HL-60 (cell line): ENCODE results near the gene PNMA8C.

ENCODE experiments used
- GABPA ChIP-seq: IDR thresholded peaks from 2 replicates; pipeline ENCODE4 v1.6.1; 2012; ENCODE audit warnings: low read depth
- POLR2AphosphoS5 ChIP-seq: IDR thresholded peaks from 2 replicates; pipeline ENCODE4 v1.6.1; 2012; ENCODE audit warnings: low read depth
- SPI1 ChIP-seq: IDR thresholded peaks from 2 replicates; pipeline ENCODE4 v1.6.1; 2012; ENCODE audit warnings: low read depth, mild to moderate bottlenecking, borderline replicate concordance
- TF ChIP-seq, protein P1 (sequence below): IDR thresholded peaks from 2 replicates; pipeline ENCODE4 v1.6.1; 2012; ENCODE audit warnings: low read depth; ENCODE audit not compliant: insufficient replicate concordance
- TF ChIP-seq, protein P2 (sequence below): IDR thresholded peaks from one replicate; pipeline ENCODE4 v1.5.1; 2011; ENCODE audit warnings: low read length, control low read depth, inconsistent platforms; ENCODE audit not compliant: insufficient read depth

DNA sequence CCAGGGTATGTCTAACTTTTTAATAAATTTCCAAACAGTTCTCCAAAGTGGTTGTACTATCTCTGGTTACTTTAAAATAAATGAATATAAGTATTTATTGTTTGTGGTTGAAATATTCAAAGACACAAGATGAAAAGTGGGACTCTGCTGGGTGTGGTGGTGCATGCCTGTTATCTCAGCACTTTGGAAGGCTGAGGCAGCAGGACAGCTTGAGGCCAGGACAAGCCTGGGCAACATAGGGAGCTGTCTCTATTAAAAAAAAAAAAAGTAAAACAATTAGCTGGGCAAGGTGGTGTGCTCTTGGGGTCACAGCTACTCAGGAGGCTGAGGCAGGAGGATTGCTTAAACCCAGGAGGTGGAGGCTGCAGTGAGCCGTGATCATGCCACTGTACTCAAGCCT is 32.2 kb upstream of the PNMA8C start:
- no peak for TF ChIP-seq POLR2AphosphoS5
- TF ChIP-seq, protein P1, sequence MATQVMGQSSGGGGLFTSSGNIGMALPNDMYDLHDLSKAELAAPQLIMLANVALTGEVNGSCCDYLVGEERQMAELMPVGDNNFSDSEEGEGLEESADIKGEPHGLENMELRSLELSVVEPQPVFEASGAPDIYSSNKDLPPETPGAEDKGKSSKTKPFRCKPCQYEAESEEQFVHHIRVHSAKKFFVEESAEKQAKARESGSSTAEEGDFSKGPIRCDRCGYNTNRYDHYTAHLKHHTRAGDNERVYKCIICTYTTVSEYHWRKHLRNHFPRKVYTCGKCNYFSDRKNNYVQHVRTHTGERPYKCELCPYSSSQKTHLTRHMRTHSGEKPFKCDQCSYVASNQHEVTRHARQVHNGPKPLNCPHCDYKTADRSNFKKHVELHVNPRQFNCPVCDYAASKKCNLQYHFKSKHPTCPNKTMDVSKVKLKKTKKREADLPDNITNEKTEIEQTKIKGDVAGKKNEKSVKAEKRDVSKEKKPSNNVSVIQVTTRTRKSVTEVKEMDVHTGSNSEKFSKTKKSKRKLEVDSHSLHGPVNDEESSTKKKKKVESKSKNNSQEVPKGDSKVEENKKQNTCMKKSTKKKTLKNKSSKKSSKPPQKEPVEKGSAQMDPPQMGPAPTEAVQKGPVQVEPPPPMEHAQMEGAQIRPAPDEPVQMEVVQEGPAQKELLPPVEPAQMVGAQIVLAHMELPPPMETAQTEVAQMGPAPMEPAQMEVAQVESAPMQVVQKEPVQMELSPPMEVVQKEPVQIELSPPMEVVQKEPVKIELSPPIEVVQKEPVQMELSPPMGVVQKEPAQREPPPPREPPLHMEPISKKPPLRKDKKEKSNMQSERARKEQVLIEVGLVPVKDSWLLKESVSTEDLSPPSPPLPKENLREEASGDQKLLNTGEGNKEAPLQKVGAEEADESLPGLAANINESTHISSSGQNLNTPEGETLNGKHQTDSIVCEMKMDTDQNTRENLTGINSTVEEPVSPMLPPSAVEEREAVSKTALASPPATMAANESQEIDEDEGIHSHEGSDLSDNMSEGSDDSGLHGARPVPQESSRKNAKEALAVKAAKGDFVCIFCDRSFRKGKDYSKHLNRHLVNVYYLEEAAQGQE = no peak
- TF ChIP-seq, protein P2, sequence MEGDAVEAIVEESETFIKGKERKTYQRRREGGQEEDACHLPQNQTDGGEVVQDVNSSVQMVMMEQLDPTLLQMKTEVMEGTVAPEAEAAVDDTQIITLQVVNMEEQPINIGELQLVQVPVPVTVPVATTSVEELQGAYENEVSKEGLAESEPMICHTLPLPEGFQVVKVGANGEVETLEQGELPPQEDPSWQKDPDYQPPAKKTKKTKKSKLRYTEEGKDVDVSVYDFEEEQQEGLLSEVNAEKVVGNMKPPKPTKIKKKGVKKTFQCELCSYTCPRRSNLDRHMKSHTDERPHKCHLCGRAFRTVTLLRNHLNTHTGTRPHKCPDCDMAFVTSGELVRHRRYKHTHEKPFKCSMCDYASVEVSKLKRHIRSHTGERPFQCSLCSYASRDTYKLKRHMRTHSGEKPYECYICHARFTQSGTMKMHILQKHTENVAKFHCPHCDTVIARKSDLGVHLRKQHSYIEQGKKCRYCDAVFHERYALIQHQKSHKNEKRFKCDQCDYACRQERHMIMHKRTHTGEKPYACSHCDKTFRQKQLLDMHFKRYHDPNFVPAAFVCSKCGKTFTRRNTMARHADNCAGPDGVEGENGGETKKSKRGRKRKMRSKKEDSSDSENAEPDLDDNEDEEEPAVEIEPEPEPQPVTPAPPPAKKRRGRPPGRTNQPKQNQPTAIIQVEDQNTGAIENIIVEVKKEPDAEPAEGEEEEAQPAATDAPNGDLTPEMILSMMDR = no peak
- TF ChIP-seq GABPA = no peak
- TF ChIP-seq SPI1 = no peak
